Kidney (tissue), 14 donors: Measurements from ENCODE around the gene CEP97. TPM values are rescaled to one million over a fixed set of nuclear protein-coding genes. Genes with fewer than 3 reads are reported as not detected.
"Not testable (repeated sequence)": the region's sequence is repeated elsewhere in the genome, so short reads cannot be mapped to it uniquely, and the experiment has no call there.

ENCODE experiments used
- DNase-seq, 5 donors: peaks; one replicate each; pipeline ENCODE4 v3.0.0-alpha.2; 2013 to 2020
- FAIRE-seq: peaks from 2 replicates; lab custom pipeline; 2012; peaks lifted over from hg19 to GRCh38; lab: Jason Lieb, UNC
- H3K27ac ChIP-seq, 2 donors: one replicate each; pipeline ENCODE4 v1.7.0; 2013; ENCODE audit warnings: low read depth in 2 of 2, low read length in 2 of 2, inconsistent platforms in 1 of 2
- H3K27me3 ChIP-seq: one replicate; pipeline ENCODE4 v1.7.1; 2013; ENCODE audit warnings: low read length, inconsistent platforms; ENCODE audit not compliant: control insufficient read depth, insufficient read depth
- H3K36me3 ChIP-seq, 3 donors: one replicate each; pipeline versions ENCODE4 v1.7.0 to v1.7.1; 2013; ENCODE audit warnings: low read length in 3 of 3, control low read depth in 1 of 3, inconsistent platforms in 1 of 3; ENCODE audit not compliant: insufficient read depth in 3 of 3, control insufficient read depth in 2 of 3
- H3K4me1 ChIP-seq, 3 donors: one replicate each; pipeline versions ENCODE4 v1.7.0 to v1.7.1; 2013; ENCODE audit warnings: low read length in 3 of 3, inconsistent platforms in 1 of 3, low read depth in 1 of 3; ENCODE audit not compliant: control insufficient read depth in 2 of 3, insufficient read depth in 2 of 3
- H3K4me3 ChIP-seq, 3 donors: one replicate each; pipeline versions ENCODE4 v1.7.0 to v1.8.1; 2013; ENCODE audit warnings: low read length in 3 of 3, control low read depth in 1 of 3, inconsistent platforms in 1 of 3
- H3K9ac ChIP-seq, 3 donors: one replicate each; pipeline versions ENCODE4 v1.7.0 to v1.7.1; 2013; ENCODE audit warnings: low read length in 3 of 3, control low read depth in 1 of 3, inconsistent platforms in 1 of 3
- H3K9me3 ChIP-seq, 3 donors: one replicate each; pipeline versions ENCODE4 v1.7.0 to v1.7.1; 2013; ENCODE audit warnings: low read length in 3 of 3, control low read depth in 1 of 3, inconsistent platforms in 1 of 3; ENCODE audit not compliant: control insufficient read depth in 2 of 3, insufficient read depth in 1 of 3
- CTCF ChIP-seq: IDR thresholded peaks from 3 replicates; pipeline ENCODE4 v1.5.1; 2012; ENCODE audit warnings: mild to moderate bottlenecking, moderate library complexity, borderline replicate concordance; ENCODE audit not compliant: insufficient read depth; ENCODE audit errors: extremely low read depth
- intact Hi-C: fragments of 100-400 bp; cut with DNase I; formaldehyde crosslinking; loops from one replicate; pipeline ENCODE4 v1.11.1; 2022
- polyA plus RNA-seq: library from polyadenylated mRNA; stranded (reverse); fragments of 350-450 nt; fragmentation: Illumina TruSeq; extraction: RNeasy Lipid Tissue Mini Kit (QIAGEN cat#74804); gene quantifications from one replicate; pipeline ENCODE4 v1.2.3, GENCODE V29; 2014; ENCODE audit warnings: low read depth, low replicate concordance; ENCODE audit not compliant: insufficient read depth
- total RNA-seq: library from RNA; stranded (reverse); fragmentation: NEBNext Ultra II Directional; extraction: Animal tissue kit (Norgen Biotek cat#: 25700); gene quantifications from one replicate; pipeline ENCODE4 v1.2.1, GENCODE V29; 2021
- donor health status: control.
- donor health status: control.
- donor health status: control.
- donor health status: control.
- donor health status: control.
- donor health status: DM: yes; HTN: yes; CAD: no.
- donor health status: Normal renal cell carcinoma (clear cell type).

The CEP97 gene
- total and polyA plus RNA-seq, 2 donors from 2014 or later: 1.7 to 7.5 TPM

GRCh38 chr3:101744811-101745210, 20.4 kb downstream of the CEP97 start:
- Histone ChIP-seq H3K27ac (no peak overlapping the region), H3K27me3 (no peaks in the 10 kb centered on the region), H3K9me3 (no peaks in the 10 kb centered on the region), H3K4me1 (no peaks in the 10 kb centered on the region), H3K4me3 (no peak overlapping the region), H3K9ac (no peak overlapping the region), H3K36me3 (no peaks in the 10 kb centered on the region)
- no peak for TF ChIP-seq CTCF
- intact Hi-C loops: no loop called here
- DNase-seq (no peak), FAIRE-seq (no peak)

- H3K27me3 ChIP-seq, H3K27ac ChIP-seq, H3K36me3 ChIP-seq, H3K9ac ChIP-seq, DNase-seq, H3K4me3 ChIP-seq, H3K4me1 ChIP-seq, H3K9me3 ChIP-seq, intact Hi-C loops, FAIRE-seq: not testable (repeated sequence)
These were observed 21.5 kb downstream of the CEP97 start for GRCh38 chr3:101745934-101746333.

GRCh38 chr3:101753386-101754113, 29.1 kb downstream of the CEP97 start:
- peaks cover 3 to 13% (median 6%) of the 10 kb centered on the region in 3 donors for H3K36me3 ChIP-seq
- H3K27me3 ChIP-seq, H3K4me3 ChIP-seq, DNase-seq, H3K4me1 ChIP-seq, H3K27ac ChIP-seq, FAIRE-seq, H3K9ac ChIP-seq, H3K9me3 ChIP-seq, intact Hi-C loops: not testable (repeated sequence)

GRCh38 chr3:101758224-101758623, 33.8 kb downstream of the CEP97 start:
- intact Hi-C loops: no loop called here
- FAIRE-seq (no peak), DNase-seq (no peak)
- TF ChIP-seq CTCF: no peak
- H3K27me3 ChIP-seq: no peaks in the 10 kb centered on the region
- no peak overlapping the region for H3K27ac ChIP-seq
- H3K9ac ChIP-seq: no peak overlapping the region
- no peak overlapping the region for H3K4me3 ChIP-seq
- H3K36me3 ChIP-seq: peaks cover 3 to 17% (median 12%) of the 10 kb centered on the region in 3 donors
- H3K4me1 ChIP-seq: no peaks in the 10 kb centered on the region
- H3K9me3 ChIP-seq: no peaks in the 10 kb centered on the region
